GM12864 (cell line): Measurements from ENCODE around the gene MYO7A.

ENCODE experiments used
- DNase-seq: peaks from one replicate; pipeline ENCODE4 v3.0.0-alpha.2; 2011; ENCODE audit warnings: low read depth
- H3K4me3 ChIP-seq: 2 replicates; pipeline ENCODE4 v1.5.1; 2011; ENCODE audit warnings: mild to moderate bottlenecking, low read depth, low read length, control low read depth
- TF ChIP-seq, protein P1 (sequence below): IDR thresholded peaks from 2 replicates; pipeline ENCODE4 v1.5.1; 2011; ENCODE audit warnings: low read depth, mild to moderate bottlenecking, moderate library complexity, low read length, control low read depth, inconsistent platforms; ENCODE audit errors: missing control alignments

Gene MYO7A

DNA sequence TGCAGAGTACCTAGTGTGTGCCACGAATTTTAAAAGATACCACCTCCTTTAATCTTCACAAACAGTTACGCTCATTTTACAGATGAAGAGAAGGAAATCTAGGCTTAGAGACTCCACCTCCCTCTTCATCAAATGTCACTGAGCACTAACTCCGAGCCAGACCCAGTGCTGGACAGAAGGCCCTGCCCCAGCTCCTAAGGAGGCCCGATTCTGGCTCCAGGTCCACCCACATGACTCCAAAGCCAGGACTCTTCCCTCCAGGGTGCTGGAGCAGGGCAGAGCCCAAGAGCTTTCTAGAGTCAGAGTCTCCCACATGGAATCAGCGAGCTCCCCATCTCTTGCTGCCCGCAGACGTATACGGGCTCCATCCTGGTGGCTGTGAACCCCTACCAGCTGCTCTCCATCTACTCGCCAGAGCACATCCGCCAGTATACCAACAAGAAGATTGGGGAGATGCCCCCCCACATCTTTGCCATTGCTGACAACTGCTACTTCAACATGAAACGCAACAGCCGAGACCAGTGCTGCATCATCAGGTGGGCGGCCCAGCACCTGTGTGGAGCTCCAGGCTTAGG is 27.6 kb downstream of the MYO7A start:
- TF ChIP-seq, protein P1, sequence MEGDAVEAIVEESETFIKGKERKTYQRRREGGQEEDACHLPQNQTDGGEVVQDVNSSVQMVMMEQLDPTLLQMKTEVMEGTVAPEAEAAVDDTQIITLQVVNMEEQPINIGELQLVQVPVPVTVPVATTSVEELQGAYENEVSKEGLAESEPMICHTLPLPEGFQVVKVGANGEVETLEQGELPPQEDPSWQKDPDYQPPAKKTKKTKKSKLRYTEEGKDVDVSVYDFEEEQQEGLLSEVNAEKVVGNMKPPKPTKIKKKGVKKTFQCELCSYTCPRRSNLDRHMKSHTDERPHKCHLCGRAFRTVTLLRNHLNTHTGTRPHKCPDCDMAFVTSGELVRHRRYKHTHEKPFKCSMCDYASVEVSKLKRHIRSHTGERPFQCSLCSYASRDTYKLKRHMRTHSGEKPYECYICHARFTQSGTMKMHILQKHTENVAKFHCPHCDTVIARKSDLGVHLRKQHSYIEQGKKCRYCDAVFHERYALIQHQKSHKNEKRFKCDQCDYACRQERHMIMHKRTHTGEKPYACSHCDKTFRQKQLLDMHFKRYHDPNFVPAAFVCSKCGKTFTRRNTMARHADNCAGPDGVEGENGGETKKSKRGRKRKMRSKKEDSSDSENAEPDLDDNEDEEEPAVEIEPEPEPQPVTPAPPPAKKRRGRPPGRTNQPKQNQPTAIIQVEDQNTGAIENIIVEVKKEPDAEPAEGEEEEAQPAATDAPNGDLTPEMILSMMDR: no peak
- DNase-seq: no peak
- H3K4me3 ChIP-seq: no peak overlapping the region

DNA sequence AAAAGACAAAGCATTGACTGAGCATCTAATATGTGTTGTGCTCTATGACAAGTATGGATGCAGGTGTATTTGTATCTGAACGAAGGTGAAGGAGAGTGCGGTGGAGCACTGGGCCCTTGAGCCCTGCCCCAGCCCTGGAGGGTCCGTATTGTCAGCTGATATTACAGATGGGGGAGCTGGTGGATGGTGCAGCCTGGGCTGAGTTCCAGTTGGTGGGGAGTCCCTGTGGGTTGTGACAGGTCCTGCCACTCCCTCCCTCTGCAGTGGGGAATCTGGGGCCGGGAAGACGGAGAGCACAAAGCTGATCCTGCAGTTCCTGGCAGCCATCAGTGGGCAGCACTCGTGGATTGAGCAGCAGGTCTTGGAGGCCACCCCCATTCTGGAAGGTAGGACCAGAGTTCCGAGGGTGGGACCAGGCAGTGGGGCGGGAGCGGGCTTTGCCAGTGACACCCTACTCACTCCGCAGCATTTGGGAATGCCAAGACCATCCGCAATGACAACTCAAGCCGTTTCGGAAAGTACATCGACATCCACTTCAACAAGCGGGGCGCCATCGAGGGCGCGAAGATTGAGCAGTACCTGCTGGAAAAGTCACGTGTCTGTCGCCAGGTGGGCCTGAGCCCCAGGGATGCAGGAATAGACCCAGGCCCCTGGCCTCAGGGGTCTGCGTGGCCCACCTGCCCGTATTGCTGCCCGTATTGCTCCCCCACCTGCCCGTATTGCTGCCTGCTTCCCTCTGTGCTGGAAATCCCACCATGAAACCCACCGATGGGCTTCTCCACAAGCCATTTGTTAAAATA is 28.6 kb downstream of the MYO7A start:
- TF ChIP-seq, protein P1: no peak
- H3K4me3 ChIP-seq: no peak overlapping the region
- DNase-seq: no peak

DNA sequence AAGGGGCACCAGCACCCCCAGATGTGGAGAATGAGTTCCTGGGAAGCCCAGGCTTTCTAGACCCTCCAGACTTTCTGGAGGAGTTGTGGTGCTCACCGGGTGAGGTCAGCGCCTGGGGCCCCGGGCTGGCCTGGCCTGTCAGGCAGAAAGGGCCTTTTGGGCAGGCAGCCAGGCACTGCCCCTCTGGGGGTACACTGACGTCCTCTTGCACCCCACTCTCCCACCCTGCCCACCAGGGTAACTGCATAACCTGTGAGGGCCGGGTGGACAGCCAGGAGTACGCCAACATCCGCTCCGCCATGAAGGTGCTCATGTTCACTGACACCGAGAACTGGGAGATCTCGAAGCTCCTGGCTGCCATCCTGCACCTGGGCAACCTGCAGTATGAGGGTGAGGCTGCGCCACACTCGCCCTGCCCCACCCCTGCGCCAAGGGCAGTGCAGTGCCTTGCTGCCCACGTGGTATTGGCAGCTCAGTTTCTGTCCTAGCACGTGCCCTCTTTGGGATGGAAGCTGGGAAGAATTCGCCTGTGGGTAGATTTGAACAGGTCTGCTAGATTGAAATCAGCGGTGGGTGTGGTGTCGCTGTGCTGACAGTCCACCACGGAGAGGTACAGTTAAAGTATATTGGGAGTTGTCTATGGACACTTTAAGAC is 30.1 kb downstream of the MYO7A start:
- no peak overlapping the region for H3K4me3 ChIP-seq
- TF ChIP-seq, protein P1: no peak
- no peak for DNase-seq

DNA sequence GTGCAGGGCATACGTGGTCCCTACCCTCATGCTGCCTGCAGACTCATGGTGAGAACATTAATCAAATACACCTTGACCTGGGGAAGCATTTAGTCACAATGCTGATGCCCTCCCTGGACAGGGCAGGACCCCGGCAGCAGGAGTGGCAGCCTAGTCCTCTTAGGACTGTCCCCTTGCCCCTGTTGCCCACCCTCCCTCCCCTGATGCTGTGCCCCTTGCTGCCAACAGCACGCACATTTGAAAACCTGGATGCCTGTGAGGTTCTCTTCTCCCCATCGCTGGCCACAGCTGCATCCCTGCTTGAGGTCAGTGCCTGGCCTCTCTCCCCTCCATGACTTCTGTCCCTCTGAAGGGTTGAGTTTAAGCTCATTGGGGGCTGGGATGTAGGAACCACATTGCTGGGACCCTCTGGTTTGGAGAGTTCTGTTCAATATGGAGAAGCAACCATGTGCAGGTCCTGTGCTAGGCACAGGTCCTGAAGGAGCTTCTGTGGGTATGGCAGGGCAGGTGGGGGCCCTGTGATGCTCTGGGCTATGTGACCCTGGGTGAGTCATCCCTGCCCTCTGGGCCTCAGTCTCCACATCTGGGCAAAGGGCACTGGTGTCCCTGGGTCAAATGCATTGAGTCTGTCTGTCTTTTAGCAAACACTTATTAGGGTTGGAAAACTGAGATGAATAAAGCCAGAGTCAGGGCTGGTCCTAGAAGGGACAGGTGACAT is 31.3 kb downstream of the MYO7A start:
- no peak for DNase-seq
- TF ChIP-seq, protein P1: no peak
- H3K4me3 ChIP-seq: no peak overlapping the region

DNA sequence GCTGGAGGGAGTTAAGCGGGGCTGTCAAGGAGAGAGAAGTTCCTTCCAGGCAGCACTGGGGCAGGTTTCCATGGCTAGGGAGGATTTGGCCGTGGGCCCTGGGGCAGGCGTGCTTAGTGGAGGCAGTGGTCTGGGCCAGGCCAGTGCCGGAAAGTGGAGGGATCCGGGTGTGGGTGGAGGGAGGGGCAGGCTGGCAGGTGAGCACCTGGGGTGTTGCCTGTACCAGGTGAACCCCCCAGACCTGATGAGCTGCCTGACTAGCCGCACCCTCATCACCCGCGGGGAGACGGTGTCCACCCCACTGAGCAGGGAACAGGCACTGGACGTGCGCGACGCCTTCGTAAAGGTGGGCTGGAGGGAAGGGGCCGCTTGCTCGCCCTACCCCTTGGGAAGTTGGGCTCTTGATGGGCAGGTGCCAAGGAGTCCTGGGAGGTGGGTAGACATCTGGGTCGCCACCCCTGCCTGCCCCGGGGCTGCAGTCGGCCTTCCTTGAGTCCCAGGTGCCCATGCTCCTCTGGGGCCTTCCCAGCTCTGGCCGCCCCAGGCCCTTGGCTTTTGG is 32.0 kb downstream of the MYO7A start:
- DNase-seq: no peak
- TF ChIP-seq, protein P1: no peak
- H3K4me3 ChIP-seq: no peak overlapping the region

DNA sequence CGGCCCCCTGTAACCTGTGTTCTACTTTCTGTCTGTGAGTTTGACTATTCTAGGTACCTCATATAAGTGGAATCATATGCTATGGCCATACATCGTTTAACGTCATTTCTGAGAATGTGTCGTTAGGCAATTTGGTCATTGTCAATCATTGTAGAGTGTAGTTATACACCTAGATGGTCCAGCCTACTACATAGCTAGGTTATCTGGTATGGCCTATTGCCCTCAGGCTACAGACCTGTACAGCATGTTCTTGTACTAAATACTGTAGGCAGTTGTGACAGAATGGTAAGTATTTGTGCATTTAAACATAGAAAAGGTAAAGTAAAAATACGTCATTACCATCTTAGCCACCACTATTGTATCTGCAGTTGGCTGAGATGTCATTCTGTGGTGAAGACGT is 35.2 kb downstream of the MYO7A start:
- TF ChIP-seq, protein P1: no peak
- no peak overlapping the region for H3K4me3 ChIP-seq
- DNase-seq: no peak
